Adipocyte (in vitro differentiated cells): Measurements from ENCODE around the gene ATF7.

Source experiments
- DNase-seq: peaks from one replicate; pipeline ENCODE4 v3.0.0-alpha.2; 2015; ENCODE audit warnings: low read depth
- H3K27me3 ChIP-seq: replicated peaks from 2 replicates; pipeline ENCODE4 v1.7.0; 2013; ENCODE audit warnings: mild to moderate bottlenecking, low read length, moderate library complexity; ENCODE audit not compliant: control insufficient read depth, insufficient read depth
- H3K36me3 ChIP-seq: 2 replicates; pipeline ENCODE4 v1.7.0; 2013; ENCODE audit warnings: low read length, mild to moderate bottlenecking, moderate library complexity; ENCODE audit not compliant: control insufficient read depth, insufficient read depth, severe bottlenecking
- H3K4me1 ChIP-seq: 2 replicates; pipeline ENCODE4 v1.7.0; 2013; ENCODE audit warnings: mild to moderate bottlenecking, low read length, moderate library complexity; ENCODE audit not compliant: control insufficient read depth, insufficient read depth
- H3K4me3 ChIP-seq: 2 replicates; pipeline ENCODE4 v1.7.0; 2013; ENCODE audit warnings: mild to moderate bottlenecking, low read length, moderate library complexity
- H3K9ac ChIP-seq: 2 replicates; pipeline ENCODE4 v1.7.0; 2013; ENCODE audit warnings: mild to moderate bottlenecking, low read length, moderate library complexity
- H3K9me3 ChIP-seq: 2 replicates; pipeline ENCODE4 v1.7.0; 2013; ENCODE audit warnings: mild to moderate bottlenecking, low read length, moderate library complexity; ENCODE audit not compliant: control insufficient read depth

The ATF7 gene

GRCh38 chr12:53594897-53595615 is 31.1 kb downstream of the ATF7 start:
- Histone ChIP-seq H3K36me3 (peaks cover 3% of the 10 kb centered on the region), H3K27me3 (no peaks in the 10 kb centered on the region), H3K4me3 (no peak overlapping the region), H3K9ac (no peak overlapping the region), H3K9me3 (no peaks in the 10 kb centered on the region), H3K4me1 (peaks cover 20% of the 10 kb centered on the region)
- DNase-seq, result no peak

DNA sequence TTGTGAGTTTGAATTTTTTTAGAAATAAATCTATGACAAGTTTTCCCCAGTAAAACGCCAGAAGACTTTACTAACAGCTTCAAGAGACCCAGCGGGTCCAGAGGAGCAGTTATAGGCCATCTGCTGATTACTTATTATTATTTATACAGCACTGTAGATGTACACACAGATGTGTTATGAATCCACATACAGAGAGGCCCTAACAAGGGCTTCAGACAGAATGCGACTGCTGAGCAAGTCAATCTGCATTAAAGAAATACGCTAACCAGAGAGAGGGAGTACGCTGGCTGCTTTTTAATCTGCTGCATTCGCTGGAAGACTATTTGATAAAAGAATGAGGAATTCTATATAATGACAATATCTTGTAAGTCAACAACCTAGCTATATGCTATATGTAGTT is 32.5 kb downstream of the ATF7 start:
- no peaks in the 10 kb centered on the region for H3K27me3 ChIP-seq

DNA sequence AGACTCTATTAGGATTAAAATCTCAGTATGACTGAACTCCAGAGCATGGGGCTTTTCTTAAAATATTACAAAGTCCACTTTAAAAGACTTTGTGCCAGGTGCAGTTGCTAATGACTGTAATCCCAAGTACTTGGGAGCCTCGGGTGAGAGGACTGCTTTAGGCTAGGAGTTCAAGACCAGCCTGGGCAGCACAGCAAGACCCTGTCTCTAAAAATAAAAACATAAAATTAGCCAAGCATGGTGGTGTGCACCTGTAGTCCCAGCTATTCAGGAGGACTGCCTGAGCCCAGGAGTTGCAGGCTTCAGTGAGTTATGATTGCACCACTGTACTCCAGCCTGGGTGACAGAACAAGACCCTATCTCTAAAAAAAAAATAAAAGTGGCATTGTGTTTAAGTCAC is 33.2 kb downstream of the ATF7 start:
- Histone ChIP-seq H3K4me1 (peaks cover 20% of the 10 kb centered on the region), H3K4me3 (no peak overlapping the region), H3K36me3 (no peaks in the 10 kb centered on the region), H3K9me3 (no peaks in the 10 kb centered on the region), H3K27me3 (no peaks in the 10 kb centered on the region), H3K9ac (no peak overlapping the region)
- no peak for DNase-seq

More for the DNA sequence above, 32.5 kb downstream of the ATF7 start:
- no peaks in the 10 kb centered on the region for H3K9me3 ChIP-seq
- no peak overlapping the region for H3K4me3 ChIP-seq
- H3K9ac ChIP-seq, result no peak overlapping the region
- no peak for DNase-seq
- no peaks in the 10 kb centered on the region for H3K36me3 ChIP-seq
- H3K4me1 ChIP-seq, result peaks cover 20% of the 10 kb centered on the region

DNA sequence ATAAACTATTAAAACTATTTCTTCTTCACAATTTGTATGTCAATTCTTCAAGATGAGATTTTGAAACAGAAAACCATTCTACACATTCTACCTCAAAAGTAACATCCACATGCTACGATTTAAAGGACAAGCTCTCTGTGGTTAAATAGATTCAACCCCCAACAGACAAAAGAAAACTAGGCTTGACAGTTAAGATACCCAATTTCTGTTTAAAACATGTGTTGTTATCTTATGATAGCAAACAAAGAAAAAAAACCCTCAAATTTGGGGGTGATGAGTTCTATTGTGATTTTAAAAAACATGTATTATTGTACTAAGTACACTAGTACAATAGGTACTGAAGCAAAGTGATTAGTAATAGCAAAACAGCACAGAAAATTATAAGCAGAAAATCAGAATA is 33.8 kb downstream of the ATF7 start:
- DNase-seq, result no peak
- no peak overlapping the region for H3K4me3 ChIP-seq
- no peaks in the 10 kb centered on the region for H3K9me3 ChIP-seq
- no peaks in the 10 kb centered on the region for H3K36me3 ChIP-seq
- no peaks in the 10 kb centered on the region for H3K27me3 ChIP-seq
- H3K9ac ChIP-seq, result no peak overlapping the region
- peaks cover 20% of the 10 kb centered on the region for H3K4me1 ChIP-seq

DNA sequence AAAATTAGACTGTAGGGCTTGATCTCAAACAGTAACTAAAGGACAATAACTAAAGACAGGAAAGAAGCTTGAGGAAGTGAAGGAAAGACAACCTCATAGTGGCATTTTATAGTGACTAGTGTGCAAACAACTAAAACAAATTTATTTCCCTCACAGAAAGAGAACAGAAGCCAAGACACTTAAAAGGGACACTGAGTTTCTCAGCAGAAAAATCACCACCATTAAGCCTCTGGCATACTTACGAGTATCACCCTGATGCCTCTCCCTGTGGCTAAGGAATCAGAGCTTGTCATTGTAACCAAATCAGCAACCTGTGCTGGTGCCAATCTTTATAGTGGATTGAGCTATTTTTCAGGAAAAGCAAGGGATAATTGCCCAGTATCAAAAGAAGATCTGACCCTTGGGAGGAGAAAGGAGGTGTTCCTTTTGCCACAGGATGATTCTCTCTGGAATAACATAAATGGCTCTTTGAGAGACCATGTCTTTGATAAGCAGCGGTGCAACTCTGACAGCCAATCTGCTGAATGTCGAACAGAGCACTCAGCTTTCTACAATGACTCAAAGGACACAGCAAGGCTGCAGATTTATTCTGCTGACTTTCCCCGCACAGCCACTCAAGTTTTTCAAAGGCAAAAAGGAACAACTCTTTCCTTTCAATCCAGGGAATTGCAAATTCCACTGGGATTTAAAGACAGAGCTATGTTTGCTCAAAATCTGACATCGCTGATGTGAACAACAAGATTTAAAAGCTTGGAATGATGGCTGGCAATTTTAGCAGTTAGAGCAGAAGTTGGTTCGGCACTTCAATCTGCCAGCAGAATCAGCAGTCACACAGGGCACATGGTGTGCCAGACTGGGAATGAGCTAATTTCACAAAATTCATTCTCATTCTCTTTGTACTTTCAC is 34.6 kb downstream of the ATF7 start:
- H3K9me3 ChIP-seq, result no peaks in the 10 kb centered on the region
- H3K9ac ChIP-seq, result peak overlapping the region; percentile 25
- DNase-seq, result no peak
- H3K27me3 ChIP-seq, result no peaks in the 10 kb centered on the region
- no peaks in the 10 kb centered on the region for H3K36me3 ChIP-seq
- peak overlapping the region; percentile 50 for H3K4me3 ChIP-seq
- H3K4me1 ChIP-seq, result peaks cover 16% of the 10 kb centered on the region

GRCh38 chr12:53590652-53591051 is 35.5 kb downstream of the ATF7 start:
- Histone ChIP-seq H3K27me3 (no peaks in the 10 kb centered on the region), H3K9ac (no peak overlapping the region), H3K4me1 (peaks cover 20% of the 10 kb centered on the region), H3K4me3 (no peak overlapping the region), H3K36me3 (no peaks in the 10 kb centered on the region), H3K9me3 (no peaks in the 10 kb centered on the region)
- no peak for DNase-seq

- no peaks in the 10 kb centered on the region for H3K9me3 ChIP-seq
- H3K9ac ChIP-seq, result no peak overlapping the region
- H3K4me3 ChIP-seq, result no peak overlapping the region
- H3K4me1 ChIP-seq, result peaks cover 25% of the 10 kb centered on the region
- H3K27me3 ChIP-seq, result no peaks in the 10 kb centered on the region
- H3K36me3 ChIP-seq, result no peaks in the 10 kb centered on the region
- no peak for DNase-seq
These were observed 36.3 kb downstream of the ATF7 start for GRCh38 chr12:53589915-53590314.

GRCh38 chr12:53589423-53589822 is 36.8 kb downstream of the ATF7 start:
- DNase-seq, result no peak
- no peaks in the 10 kb centered on the region for H3K27me3 ChIP-seq
- H3K36me3 ChIP-seq, result peaks cover 2% of the 10 kb centered on the region
- H3K9me3 ChIP-seq, result no peaks in the 10 kb centered on the region
- H3K9ac ChIP-seq, result no peak overlapping the region
- peaks cover 25% of the 10 kb centered on the region for H3K4me1 ChIP-seq
- H3K4me3 ChIP-seq, result no peak overlapping the region

GRCh38 chr12:53588123-53588522 is 38.1 kb downstream of the ATF7 start:
- no peaks in the 10 kb centered on the region for H3K9me3 ChIP-seq
- DNase-seq, result no peak
- peaks cover 25% of the 10 kb centered on the region for H3K4me1 ChIP-seq
- H3K27me3 ChIP-seq, result no peaks in the 10 kb centered on the region
- no peak overlapping the region for H3K4me3 ChIP-seq
- peaks cover 5% of the 10 kb centered on the region for H3K36me3 ChIP-seq
- H3K9ac ChIP-seq, result no peak overlapping the region

DNA sequence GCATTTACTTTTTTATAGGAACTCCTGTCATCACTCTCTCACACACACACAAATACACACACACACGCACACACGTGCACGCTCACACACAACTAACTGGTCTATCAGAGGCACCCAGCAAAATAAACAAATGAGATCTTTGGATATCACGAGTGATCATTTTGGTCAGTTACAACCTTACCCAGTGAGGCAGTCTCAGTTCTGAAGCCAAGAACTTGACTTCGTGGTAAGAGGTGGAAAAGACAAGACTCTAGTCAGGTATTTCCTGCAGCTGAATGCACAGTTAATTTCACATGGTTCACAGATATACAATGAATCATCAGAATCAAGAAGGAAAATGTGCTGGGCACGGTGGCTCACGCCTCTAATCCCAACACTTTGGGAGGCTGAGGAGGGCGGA is 39.4 kb downstream of the ATF7 start:
- Histone ChIP-seq H3K27me3 (no peaks in the 10 kb centered on the region), H3K9ac (no peak overlapping the region), H3K4me1 (peaks cover 18% of the 10 kb centered on the region), H3K36me3 (peaks cover 5% of the 10 kb centered on the region), H3K4me3 (no peak overlapping the region), H3K9me3 (no peaks in the 10 kb centered on the region)
- no peak for DNase-seq

- H3K9me3 ChIP-seq, result no peaks in the 10 kb centered on the region
- H3K4me1 ChIP-seq, result peaks cover 9% of the 10 kb centered on the region
- H3K9ac ChIP-seq, result no peak overlapping the region
- no peak for DNase-seq
- no peak overlapping the region for H3K4me3 ChIP-seq
- H3K27me3 ChIP-seq, result no peaks in the 10 kb centered on the region
- H3K36me3 ChIP-seq, result peaks cover 5% of the 10 kb centered on the region
These were observed 40.6 kb downstream of the ATF7 start for GRCh38 chr12:53585448-53586125.
